ENCODE measurements around the gene CFL2. TPM values are rescaled to one million over a fixed set of nuclear protein-coding genes. Genes with fewer than 3 reads are reported as not detected.

Gene CFL2
- total RNA-seq, 1 donor from 2014 or later, result 20.8 TPM

- intact Hi-C loops (cut with micrococcal nuclease), result no loop called here
- TF ChIP-seq CTCF (IDR thresholded peaks at IDR 0.05), result no peak
- no peak for ATAC-seq (ENCODE audit: low read depth)
- H3K36me3 Mint-ChIP-seq (ENCODE audit: low read depth), result no peaks in the 10 kb centered on the region
- no peak overlapping the region for H3K27ac Mint-ChIP-seq
- H3K4me1 Mint-ChIP-seq, result no peaks in the 10 kb centered on the region
- no peak for DNase-seq
- ChIA-PET POLR2A (no interaction called here), CTCF (no interaction called here)
- peaks cover 6% of the 10 kb centered on the region for H3K9me3 Mint-ChIP-seq
- H3K27me3 Mint-ChIP-seq, result no peaks in the 10 kb centered on the region
- H3K4me3 Mint-ChIP-seq, result no peak overlapping the region
These were observed 48.5 kb downstream of the CFL2 start for GRCh38 chr14:34665785-34666435.

GRCh38 chr14:34662561-34663088, 51.8 kb downstream of the CFL2 start:
- Mint-ChIP-seq H3K9me3 (peaks cover 10% of the 10 kb centered on the region), H3K4me3 (no peak overlapping the region), H3K27ac (no peak overlapping the region), H3K4me1 (no peaks in the 10 kb centered on the region), H3K36me3 (ENCODE audit: low read depth) (no peaks in the 10 kb centered on the region), H3K27me3 (no peaks in the 10 kb centered on the region)
- intact Hi-C loops (cut with micrococcal nuclease), result no loop called here
- TF ChIP-seq CTCF (IDR thresholded peaks at IDR 0.05), result no peak
- ChIA-PET CTCF (interaction anchor here (1.3 kb wide), 1 partner anchor 61 kb away, joined by 3 read pairs; no protein-coding TSS in a partner anchor), POLR2A (no interaction called here)
- no peak for DNase-seq
- ATAC-seq (ENCODE audit: low read depth), result no peak

GRCh38 chr14:34660796-34661195, 53.6 kb downstream of the CFL2 start:
- intact Hi-C loops (cut with micrococcal nuclease), result no loop called here
- no peak for TF ChIP-seq CTCF (IDR thresholded peaks at IDR 0.05)
- no peak overlapping the region for H3K27ac Mint-ChIP-seq
- H3K4me1 Mint-ChIP-seq, result no peaks in the 10 kb centered on the region
- POLR2A ChIA-PET, result no interaction called here
- H3K4me3 Mint-ChIP-seq, result no peak overlapping the region
- peaks cover 10% of the 10 kb centered on the region for H3K9me3 Mint-ChIP-seq
- no peak for ATAC-seq (ENCODE audit: low read depth)
- CTCF ChIA-PET, result no interaction called here
- H3K36me3 Mint-ChIP-seq (ENCODE audit: low read depth), result no peaks in the 10 kb centered on the region
- no peak for DNase-seq
- no peaks in the 10 kb centered on the region for H3K27me3 Mint-ChIP-seq

Other genes with a start within 250 kb of the CFL2 start
- 40.7 and 43.2 TPM in 2 replicates for gene EAPP, start 174.9 kb downstream of the CFL2 start, total RNA-seq
- 56.0 and 61.0 TPM in 2 replicates for gene SNX6, start 84.4 kb downstream of the CFL2 start, total RNA-seq
- gene BAZ1A, start 160.8 kb upstream of the CFL2 start, total RNA-seq, result 45.3 and 55.9 TPM in 2 replicates

Measured in activated B cell treated with CpG ODN at 0.5 μM for 24 hours (primary cell).